ENCODE measurements around the gene ACTR2.

DNA sequence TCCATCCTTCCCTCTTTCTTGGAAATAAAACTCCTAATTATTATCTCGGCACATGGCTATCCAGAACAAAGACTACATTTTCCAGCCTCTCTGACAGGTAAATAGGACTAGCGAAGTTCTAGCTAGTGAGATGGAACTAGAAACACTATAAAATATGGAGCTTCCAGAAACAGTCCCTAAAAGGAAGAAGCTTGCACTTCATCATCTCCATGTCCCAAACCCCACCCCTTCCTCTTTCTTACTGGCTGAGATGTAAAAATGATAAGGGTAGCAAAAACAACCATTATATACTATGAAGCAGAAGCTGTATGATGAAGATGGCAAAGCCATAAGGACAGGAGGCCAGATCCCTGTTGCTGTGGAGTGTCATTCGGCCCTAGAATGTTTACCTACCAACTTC is 11.7 kb upstream of the ACTR2 start:
- TF ChIP-seq, protein P1, sequence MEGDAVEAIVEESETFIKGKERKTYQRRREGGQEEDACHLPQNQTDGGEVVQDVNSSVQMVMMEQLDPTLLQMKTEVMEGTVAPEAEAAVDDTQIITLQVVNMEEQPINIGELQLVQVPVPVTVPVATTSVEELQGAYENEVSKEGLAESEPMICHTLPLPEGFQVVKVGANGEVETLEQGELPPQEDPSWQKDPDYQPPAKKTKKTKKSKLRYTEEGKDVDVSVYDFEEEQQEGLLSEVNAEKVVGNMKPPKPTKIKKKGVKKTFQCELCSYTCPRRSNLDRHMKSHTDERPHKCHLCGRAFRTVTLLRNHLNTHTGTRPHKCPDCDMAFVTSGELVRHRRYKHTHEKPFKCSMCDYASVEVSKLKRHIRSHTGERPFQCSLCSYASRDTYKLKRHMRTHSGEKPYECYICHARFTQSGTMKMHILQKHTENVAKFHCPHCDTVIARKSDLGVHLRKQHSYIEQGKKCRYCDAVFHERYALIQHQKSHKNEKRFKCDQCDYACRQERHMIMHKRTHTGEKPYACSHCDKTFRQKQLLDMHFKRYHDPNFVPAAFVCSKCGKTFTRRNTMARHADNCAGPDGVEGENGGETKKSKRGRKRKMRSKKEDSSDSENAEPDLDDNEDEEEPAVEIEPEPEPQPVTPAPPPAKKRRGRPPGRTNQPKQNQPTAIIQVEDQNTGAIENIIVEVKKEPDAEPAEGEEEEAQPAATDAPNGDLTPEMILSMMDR (conservative IDR thresholded peaks at IDR 0.05) = no peak
- TF ChIP-seq EZH2 (IDR thresholded peaks at IDR 0.05; ENCODE audit: low read depth) = no peak
